ENCODE data around the gene TENM4.
A peak's percentile ranks its signal among the peaks of the same experiment; 100 is the strongest.

Gene TENM4

GRCh38 chr11:79414644-79415317 is 26.0 kb downstream of the TENM4 start:
- peak overlapping the region; percentile 29 for H3K4me3 ChIP-seq (ENCODE audit: low read length)
- peak; percentile 85 for DNase-seq (ENCODE audit: low read depth)

GRCh38 chr11:79414041-79414440 is 26.8 kb downstream of the TENM4 start:
- no peak for DNase-seq (ENCODE audit: low read depth)
- H3K4me3 ChIP-seq (ENCODE audit: low read length): no peak overlapping the region
- TF ChIP-seq CTCF (conservative IDR thresholded peaks at IDR 0.05; ENCODE audit: low read length): no peak

More at GRCh38 chr11:79414644-79415317, 26.0 kb downstream of the TENM4 start:
- TF ChIP-seq CTCF (conservative IDR thresholded peaks at IDR 0.05; ENCODE audit: low read length): no peak

GRCh38 chr11:79413268-79413667 is 27.6 kb downstream of the TENM4 start:
- peak overlapping the region; percentile 16; the same call in 1 of the 2 replicates for H3K4me3 ChIP-seq (ENCODE audit: low read length)
- peak; percentile 98 for DNase-seq (ENCODE audit: low read depth)
- peak; percentile 9; the same call in 1 of the 2 replicates for TF ChIP-seq CTCF (conservative IDR thresholded peaks at IDR 0.05; ENCODE audit: low read length)

GRCh38 chr11:79412761-79413160 is 28.1 kb downstream of the TENM4 start:
- no peak for DNase-seq (ENCODE audit: low read depth)
- no peak for TF ChIP-seq CTCF (conservative IDR thresholded peaks at IDR 0.05; ENCODE audit: low read length)

GRCh38 chr11:79409330-79409729 is 31.5 kb downstream of the TENM4 start:
- H3K4me3 ChIP-seq (ENCODE audit: low read length): no peak overlapping the region
- no peak for DNase-seq (ENCODE audit: low read depth)
- TF ChIP-seq CTCF (conservative IDR thresholded peaks at IDR 0.05; ENCODE audit: low read length): no peak

More at GRCh38 chr11:79412761-79413160, 28.1 kb downstream of the TENM4 start:
- no peak overlapping the region for H3K4me3 ChIP-seq (ENCODE audit: low read length)

GRCh38 chr11:79406376-79406775 is 34.5 kb downstream of the TENM4 start:
- H3K4me3 ChIP-seq (ENCODE audit: low read length): no peak overlapping the region
- no peak for TF ChIP-seq CTCF (conservative IDR thresholded peaks at IDR 0.05; ENCODE audit: low read length)
- no peak for DNase-seq (ENCODE audit: low read depth)

GRCh38 chr11:79404806-79405205 is 36.0 kb downstream of the TENM4 start:
- DNase-seq (ENCODE audit: low read depth): no peak
- TF ChIP-seq CTCF (conservative IDR thresholded peaks at IDR 0.05; ENCODE audit: low read length): no peak
- H3K4me3 ChIP-seq (ENCODE audit: low read length): no peak overlapping the region

All from AG10803 (cell line).